ENCODE results near the gene DPY19L2. TPM values are rescaled to one million over a fixed set of nuclear protein-coding genes. Genes with fewer than 3 reads are reported as not detected.
A peak's percentile ranks its signal among the peaks of the same experiment; 100 is the strongest.
"Not testable (repeated sequence)": the region's sequence is repeated elsewhere in the genome, so short reads cannot be mapped to it uniquely, and the experiment has no call there.

DPY19L2 gene
- polyA plus RNA-seq, 1 experiment, result 2.2 TPM

DNA sequence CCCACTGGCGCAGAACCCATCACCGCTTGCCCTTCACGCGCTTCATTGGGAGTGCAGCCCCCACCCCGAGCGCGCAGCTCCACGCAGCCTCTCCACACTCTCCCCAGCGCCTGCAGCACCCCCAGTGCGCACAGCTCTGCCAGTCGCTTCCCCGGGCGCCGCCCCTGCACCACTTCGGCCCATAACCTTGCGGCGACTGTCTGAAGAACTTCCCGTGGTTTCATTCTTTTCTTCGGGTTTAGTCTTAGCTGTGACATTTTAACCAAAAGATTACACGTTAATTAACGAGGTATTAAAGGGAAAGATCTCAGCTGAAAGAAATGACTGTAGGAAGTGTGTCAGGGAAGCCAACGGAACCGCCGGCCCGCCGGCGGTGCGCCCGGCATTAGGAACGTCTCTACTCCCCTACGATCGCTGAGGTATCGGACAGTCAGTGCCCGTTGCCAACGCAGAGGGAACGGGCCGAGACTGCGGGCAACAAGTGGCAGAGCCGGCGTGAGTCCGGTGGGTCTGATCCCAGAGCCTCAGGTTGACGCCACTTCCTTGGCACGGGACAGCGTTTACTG is 590 bp upstream of the DPY19L2 start:
- POLR2A ChIA-PET; DNase-seq (ENCODE audit: low read depth): not testable (repeated sequence)
- CTCF ChIA-PET, result interaction anchor here (0.7 to 1.9 kb wide), 5 partner anchors 98 to 853 kb away, joined by 3 to 7 read pairs (median 3); no protein-coding TSS in a partner anchor

DNA sequence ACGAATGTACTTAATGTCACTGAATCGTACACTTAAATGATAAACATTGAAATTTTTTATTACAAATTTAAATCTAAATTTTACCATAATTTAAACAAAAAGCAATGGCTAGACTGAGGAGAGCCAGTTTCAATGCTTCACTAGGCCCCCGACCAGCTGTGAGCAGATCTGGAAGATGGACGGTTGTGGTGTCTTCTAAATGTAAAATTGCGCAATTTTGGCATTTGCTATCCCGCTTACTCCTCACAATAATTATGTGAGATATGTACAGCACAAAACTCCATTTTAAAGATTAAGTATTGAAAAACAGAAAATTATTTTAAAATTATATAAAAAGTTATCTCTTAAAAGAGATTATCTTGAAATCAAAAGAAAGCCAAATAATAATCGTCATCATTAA is 5.3 kb downstream of the DPY19L2 start:
- POLR2A ChIA-PET; H3K27me3 ChIP-seq (ENCODE audit: control insufficient read depth, insufficient read depth, low read length); H3K36me3 ChIP-seq (ENCODE audit: control insufficient read depth, insufficient read depth, low read length); H3K4me3 ChIP-seq (ENCODE audit: low read depth, low read length); DNase-seq (ENCODE audit: low read depth); CTCF ChIA-PET: not testable (repeated sequence)

More for the DNA sequence above, 590 bp upstream of the DPY19L2 start:
- H3K4me3 ChIP-seq (ENCODE audit: low read depth, low read length), result peak overlapping the region; percentile 63
- not testable (repeated sequence) for H3K27me3 ChIP-seq (ENCODE audit: control insufficient read depth, insufficient read depth, low read length); H3K36me3 ChIP-seq (ENCODE audit: control insufficient read depth, insufficient read depth, low read length)

GRCh38 chr12:63658501-63658900 is 9.8 kb downstream of the DPY19L2 start:
- H3K36me3 ChIP-seq (ENCODE audit: control insufficient read depth, insufficient read depth, low read length); DNase-seq (ENCODE audit: low read depth); CTCF ChIA-PET; H3K27me3 ChIP-seq (ENCODE audit: control insufficient read depth, insufficient read depth, low read length); H3K4me3 ChIP-seq (ENCODE audit: low read depth, low read length); POLR2A ChIA-PET: not testable (repeated sequence)

- H3K27me3 ChIP-seq (ENCODE audit: control insufficient read depth, insufficient read depth, low read length), result not testable (repeated sequence)
Observed at GRCh38 chr12:63656407-63656806, 11.9 kb downstream of the DPY19L2 start.

DNA sequence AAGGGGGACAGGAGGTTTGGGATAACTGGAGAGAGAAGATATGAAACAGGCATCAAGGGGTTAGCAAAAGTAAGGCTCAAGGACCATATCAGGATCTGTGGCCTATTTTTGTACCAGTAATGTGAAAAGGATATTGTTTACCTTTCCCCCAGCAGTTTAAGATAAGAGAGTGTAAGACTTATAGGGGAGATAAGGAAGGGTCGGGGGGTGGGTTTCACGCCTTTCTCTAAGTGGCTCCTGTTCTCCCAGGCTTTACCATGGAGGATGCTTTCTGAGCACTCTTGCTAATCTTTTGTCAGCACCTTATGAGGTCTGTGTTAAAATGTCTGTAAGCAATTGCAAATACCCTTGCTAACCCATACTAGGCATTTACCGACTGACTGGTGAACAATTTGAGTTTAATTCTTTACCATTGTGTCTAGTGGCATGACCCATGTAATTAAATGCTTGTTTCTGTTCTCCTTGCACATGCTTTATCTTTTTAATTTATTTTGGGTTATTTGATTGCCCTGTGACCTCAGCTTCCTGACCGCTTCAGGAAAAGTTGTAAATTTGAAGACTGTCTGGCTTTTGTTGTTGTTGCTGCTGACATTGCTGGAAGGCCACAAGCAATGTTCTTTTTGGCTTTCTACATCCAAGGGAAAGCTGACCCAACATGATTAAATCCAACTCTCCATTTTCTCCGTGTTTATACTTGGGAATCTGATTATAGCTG is 12.6 kb downstream of the DPY19L2 start:
- H3K36me3 ChIP-seq (ENCODE audit: control insufficient read depth, insufficient read depth, low read length); POLR2A ChIA-PET; CTCF ChIA-PET; H3K4me3 ChIP-seq (ENCODE audit: low read depth, low read length); DNase-seq (ENCODE audit: low read depth); H3K27me3 ChIP-seq (ENCODE audit: control insufficient read depth, insufficient read depth, low read length): not testable (repeated sequence)

More at GRCh38 chr12:63656407-63656806, 11.9 kb downstream of the DPY19L2 start:
- H3K4me3 ChIP-seq (ENCODE audit: low read depth, low read length); CTCF ChIA-PET; DNase-seq (ENCODE audit: low read depth); POLR2A ChIA-PET; H3K36me3 ChIP-seq (ENCODE audit: control insufficient read depth, insufficient read depth, low read length): not testable (repeated sequence)

DNA sequence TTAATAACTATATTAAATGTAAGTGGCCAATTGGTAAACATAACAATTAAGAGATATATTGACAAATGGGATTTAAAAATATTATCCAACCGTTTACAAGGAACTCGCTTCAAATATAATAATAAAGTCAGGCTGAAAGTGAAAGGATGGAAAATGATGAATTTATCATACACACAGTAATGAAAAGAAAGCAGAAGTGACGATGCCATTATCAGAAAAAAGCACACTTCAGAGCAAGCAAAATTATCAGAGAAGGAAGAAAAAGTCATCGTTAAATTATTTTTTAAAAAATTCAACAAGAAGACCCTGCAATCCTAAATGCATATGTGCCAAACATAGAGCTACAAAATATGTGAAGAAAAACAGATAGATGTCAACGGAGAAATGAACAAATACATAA is 13.8 kb downstream of the DPY19L2 start:
- POLR2A ChIA-PET; CTCF ChIA-PET; DNase-seq (ENCODE audit: low read depth); H3K36me3 ChIP-seq (ENCODE audit: control insufficient read depth, insufficient read depth, low read length); H3K4me3 ChIP-seq (ENCODE audit: low read depth, low read length); H3K27me3 ChIP-seq (ENCODE audit: control insufficient read depth, insufficient read depth, low read length): not testable (repeated sequence)

- peak; percentile 16 for DNase-seq (ENCODE audit: low read depth)
- CTCF ChIA-PET; H3K4me3 ChIP-seq (ENCODE audit: low read depth, low read length); POLR2A ChIA-PET; H3K27me3 ChIP-seq (ENCODE audit: control insufficient read depth, insufficient read depth, low read length); H3K36me3 ChIP-seq (ENCODE audit: control insufficient read depth, insufficient read depth, low read length): not testable (repeated sequence)
Observed at GRCh38 chr12:63649517-63649916, 18.8 kb downstream of the DPY19L2 start.

- CTCF ChIA-PET; H3K36me3 ChIP-seq (ENCODE audit: control insufficient read depth, insufficient read depth, low read length); H3K27me3 ChIP-seq (ENCODE audit: control insufficient read depth, insufficient read depth, low read length); H3K4me3 ChIP-seq (ENCODE audit: low read depth, low read length); POLR2A ChIA-PET: not testable (repeated sequence)
- peak; percentile 25 for DNase-seq (ENCODE audit: low read depth)
Observed at GRCh38 chr12:63643381-63644140, 24.7 kb downstream of the DPY19L2 start.

DNA sequence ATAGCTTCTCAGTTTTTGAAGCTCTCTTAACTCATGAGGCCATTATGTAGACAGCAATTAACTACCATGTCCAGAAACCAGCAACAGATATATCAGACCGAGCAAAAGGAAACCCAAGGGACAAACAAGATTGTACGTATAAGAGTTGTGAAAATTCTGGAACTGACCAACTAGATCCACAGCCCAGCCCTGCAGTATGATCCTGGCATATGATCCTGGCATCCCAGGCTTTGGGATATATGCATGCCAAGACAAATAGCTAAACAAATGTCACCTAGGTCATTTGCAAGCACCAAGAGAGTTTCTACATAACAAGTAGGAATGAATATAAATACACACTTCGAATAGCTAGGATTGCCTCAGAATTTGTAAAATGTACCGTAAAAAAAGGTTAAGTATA is 44.0 kb downstream of the DPY19L2 start:
- H3K36me3 ChIP-seq (ENCODE audit: control insufficient read depth, insufficient read depth, low read length); CTCF ChIA-PET; H3K27me3 ChIP-seq (ENCODE audit: control insufficient read depth, insufficient read depth, low read length); H3K4me3 ChIP-seq (ENCODE audit: low read depth, low read length); DNase-seq (ENCODE audit: low read depth); POLR2A ChIA-PET: not testable (repeated sequence)

DNA sequence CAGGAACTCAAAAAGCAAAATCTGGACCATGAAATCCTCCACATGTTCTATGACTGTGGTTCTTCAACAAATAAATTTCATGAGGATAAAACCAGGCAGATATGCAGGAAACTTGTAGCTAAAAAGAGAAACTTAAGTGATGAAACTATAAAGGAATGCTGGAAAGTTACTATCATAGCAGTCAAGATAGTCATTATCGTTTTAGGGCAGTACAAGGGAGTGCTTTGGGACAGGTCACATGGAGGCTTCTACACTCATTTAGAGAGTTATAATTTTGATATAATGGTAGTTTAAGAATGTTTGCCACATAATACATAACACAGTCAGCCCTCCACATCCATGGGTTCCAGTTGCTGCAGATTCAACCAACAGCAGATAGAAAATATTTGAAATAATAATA is 52.7 kb downstream of the DPY19L2 start:
- H3K27me3 ChIP-seq (ENCODE audit: control insufficient read depth, insufficient read depth, low read length); DNase-seq (ENCODE audit: low read depth); CTCF ChIA-PET; H3K36me3 ChIP-seq (ENCODE audit: control insufficient read depth, insufficient read depth, low read length); H3K4me3 ChIP-seq (ENCODE audit: low read depth, low read length); POLR2A ChIA-PET: not testable (repeated sequence)

- CTCF ChIA-PET, result not testable (repeated sequence)
Observed at GRCh38 chr12:63611285-63611684, 57.0 kb downstream of the DPY19L2 start.

DNA sequence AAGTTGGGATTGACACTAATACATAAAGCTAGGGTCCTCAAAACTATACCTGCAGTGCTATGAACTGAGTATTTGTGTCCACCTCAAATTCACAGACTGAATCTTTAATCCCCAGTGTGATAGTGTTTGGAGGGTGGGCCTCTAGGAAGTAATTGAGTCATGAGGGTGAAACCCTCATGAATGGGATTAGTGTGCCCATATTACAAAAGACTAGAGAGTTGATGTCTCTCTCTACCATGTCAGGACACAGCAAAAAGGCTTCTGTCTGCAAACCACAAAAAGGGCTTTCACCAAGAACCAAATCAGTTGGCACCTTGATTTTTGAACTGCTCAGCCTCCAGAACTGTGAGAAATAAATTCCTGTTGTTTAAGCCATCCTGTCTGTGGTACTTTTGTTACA is 59.0 kb downstream of the DPY19L2 start:
- H3K27me3 ChIP-seq (ENCODE audit: control insufficient read depth, insufficient read depth, low read length); CTCF ChIA-PET; POLR2A ChIA-PET; H3K4me3 ChIP-seq (ENCODE audit: low read depth, low read length); H3K36me3 ChIP-seq (ENCODE audit: control insufficient read depth, insufficient read depth, low read length); DNase-seq (ENCODE audit: low read depth): not testable (repeated sequence)

More at GRCh38 chr12:63611285-63611684, 57.0 kb downstream of the DPY19L2 start:
- H3K36me3 ChIP-seq (ENCODE audit: control insufficient read depth, insufficient read depth, low read length); H3K27me3 ChIP-seq (ENCODE audit: control insufficient read depth, insufficient read depth, low read length); DNase-seq (ENCODE audit: low read depth); POLR2A ChIA-PET; H3K4me3 ChIP-seq (ENCODE audit: low read depth, low read length): not testable (repeated sequence)

DNA sequence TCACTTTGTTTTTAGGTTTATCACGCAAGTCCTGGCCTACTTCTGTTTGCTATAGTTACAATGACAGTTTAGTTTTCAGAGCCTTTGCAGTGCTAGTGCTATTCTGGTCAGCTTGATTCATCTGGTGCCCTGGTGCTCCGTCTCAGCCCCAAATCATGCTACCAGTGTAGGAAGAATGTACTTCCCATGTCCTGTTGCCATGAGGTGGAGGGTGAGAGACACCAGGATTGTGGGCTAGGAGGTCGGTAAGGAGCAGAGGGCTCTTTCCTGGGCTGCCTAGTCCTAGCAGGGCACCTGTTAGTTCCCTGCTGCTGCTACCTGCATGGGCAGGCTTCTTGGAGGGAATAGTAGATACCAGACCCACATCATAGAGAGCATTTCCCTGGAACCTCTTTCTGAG is 63.3 kb downstream of the DPY19L2 start:
- H3K4me3 ChIP-seq (ENCODE audit: low read depth, low read length); DNase-seq (ENCODE audit: low read depth); H3K36me3 ChIP-seq (ENCODE audit: control insufficient read depth, insufficient read depth, low read length); H3K27me3 ChIP-seq (ENCODE audit: control insufficient read depth, insufficient read depth, low read length); CTCF ChIA-PET; POLR2A ChIA-PET: not testable (repeated sequence)
